Adrenal gland (tissue), 5 donors: ENCODE data around the gene CEMIP2.

Experiments used
- CTCF ChIP-seq, 6 experiments: fragments of 450-650 bp in 4 of 6; fragments of 200-600 bp in 2 of 6; sonication (generic) in 1 of 6; IDR thresholded peaks; 1 replicate in 5 of 6; 2 replicates in 1 of 6; pipeline versions ENCODE4 v1.5.1 to v1.8.0; 2016 to 2021; ENCODE audit warnings: antibody characterized with exemption in 6 of 6, mild to moderate bottlenecking in 2 of 6, moderate library complexity in 1 of 6
- POLR2A ChIP-seq, 2 donors: fragments of 450-650 bp; IDR thresholded peaks; one replicate each; pipeline ENCODE4 v1.6.1; 2017; ENCODE audit warnings: antibody characterized with exemption in 2 of 2, mild to moderate bottlenecking in 2 of 2, moderate library complexity in 1 of 2
- donor health status: DM: no; HTN: no; CAD: no.

- TF ChIP-seq POLR2A (IDR thresholded peaks at IDR 0.05) (no peak), CTCF (IDR thresholded peaks at IDR 0.05) (no peak)
Measured at GRCh38 chr9:71687676-71688075, 80.6 kb downstream of the CEMIP2 start.
